ENCODE results near the gene ATOH8.

ATOH8 gene

DNA sequence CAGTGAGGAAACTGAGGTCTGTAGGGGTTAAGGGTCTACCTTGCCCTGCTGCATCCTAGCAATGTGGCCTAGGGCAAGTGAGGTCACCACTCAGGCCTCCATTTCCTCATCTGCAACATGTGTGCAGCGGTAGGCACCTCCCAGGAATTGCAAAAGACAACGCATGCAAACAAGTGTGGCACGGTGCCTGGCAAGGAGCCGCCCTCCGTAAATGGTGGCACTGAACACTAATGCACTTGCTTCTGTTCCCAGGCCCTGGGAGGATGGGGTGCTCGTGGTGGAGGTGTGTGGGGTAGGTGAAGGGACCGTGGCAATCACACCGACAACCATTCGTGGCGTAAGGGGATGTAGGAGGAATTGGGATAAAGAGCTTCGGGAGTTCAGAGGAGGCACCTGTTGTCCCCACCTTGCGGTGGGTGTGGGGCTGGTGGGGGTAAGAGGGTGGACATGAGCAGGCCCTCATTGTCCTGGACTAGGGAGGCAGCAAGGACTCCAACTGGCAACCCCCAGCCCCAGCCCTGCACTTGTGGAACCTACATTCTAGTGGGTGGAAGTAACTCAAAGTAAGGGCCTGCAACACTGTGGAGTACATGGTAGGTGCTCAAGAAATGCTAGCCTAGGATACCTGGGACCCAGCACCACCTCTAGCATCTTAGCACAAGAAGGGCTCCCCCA lies 26.0 kb downstream of the ATOH8 start:
- Histone ChIP-seq H3K27me3 (ENCODE audit: control insufficient read depth, insufficient read depth, low read length) (no peaks in the 10 kb centered on the region), H3K4me3 (ENCODE audit: low read length) (no peak overlapping the region), H3K9me3 (ENCODE audit: control insufficient read depth, insufficient read depth, low read length) (no peaks in the 10 kb centered on the region), H3K4me1 (ENCODE audit: control insufficient read depth, insufficient read depth, low read length) (peaks cover 4% of the 10 kb centered on the region), H3K27ac (ENCODE audit: low read length) (no peak overlapping the region), H3K36me3 (ENCODE audit: control insufficient read depth, insufficient read depth, low read length) (no peaks in the 10 kb centered on the region)
- WGBS (ENCODE audit: insufficient coverage, insufficient read length), result no CpG with 5 or more reads among the region's 12 CpGs
- no peak for DNase-seq (ENCODE audit: low read depth, low spot score)

DNA sequence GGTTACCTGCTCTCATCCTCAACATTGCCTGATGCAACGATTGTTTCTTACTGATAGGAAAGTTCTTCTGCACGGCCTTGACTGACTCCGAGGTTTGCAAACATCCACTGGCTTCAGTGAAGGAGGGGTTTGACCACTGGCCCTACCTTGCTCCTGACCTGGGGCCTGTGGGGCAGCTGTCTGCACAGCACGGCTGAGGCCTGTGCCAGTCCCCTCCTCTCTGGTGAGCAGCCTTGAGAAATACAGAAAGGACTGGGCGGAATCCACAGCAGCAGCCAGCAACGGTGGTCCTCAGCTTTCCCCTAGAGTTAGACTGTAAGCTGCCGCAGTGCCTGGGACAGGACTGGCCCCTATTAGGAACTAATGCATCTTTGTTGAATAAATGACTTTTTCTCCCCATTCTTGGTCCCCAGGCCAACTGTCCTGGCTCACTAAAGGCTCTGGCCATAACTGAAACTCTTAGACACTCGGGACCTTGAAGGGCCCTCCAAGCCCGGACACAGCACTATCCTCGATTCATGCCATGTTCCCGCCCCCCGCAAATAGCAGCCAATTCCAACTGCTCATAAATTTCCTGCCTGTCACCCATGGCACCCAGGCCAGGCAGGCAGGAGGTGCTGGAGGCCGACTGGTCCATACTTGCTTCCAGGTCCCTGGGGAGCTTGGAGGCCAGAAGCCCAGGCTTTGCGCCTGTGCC lies 26.7 kb downstream of the ATOH8 start:
- Histone ChIP-seq H3K9me3 (ENCODE audit: control insufficient read depth, insufficient read depth, low read length) (no peaks in the 10 kb centered on the region), H3K4me1 (ENCODE audit: control insufficient read depth, insufficient read depth, low read length) (peaks cover 4% of the 10 kb centered on the region), H3K27ac (ENCODE audit: low read length) (no peak overlapping the region), H3K27me3 (ENCODE audit: control insufficient read depth, insufficient read depth, low read length) (no peaks in the 10 kb centered on the region), H3K4me3 (ENCODE audit: low read length) (no peak overlapping the region), H3K36me3 (ENCODE audit: control insufficient read depth, insufficient read depth, low read length) (no peaks in the 10 kb centered on the region)
- no peak for DNase-seq (ENCODE audit: low read depth, low spot score)
- no CpG with 5 or more reads among the region's 14 CpGs for WGBS (ENCODE audit: insufficient coverage, insufficient read length)

DNA sequence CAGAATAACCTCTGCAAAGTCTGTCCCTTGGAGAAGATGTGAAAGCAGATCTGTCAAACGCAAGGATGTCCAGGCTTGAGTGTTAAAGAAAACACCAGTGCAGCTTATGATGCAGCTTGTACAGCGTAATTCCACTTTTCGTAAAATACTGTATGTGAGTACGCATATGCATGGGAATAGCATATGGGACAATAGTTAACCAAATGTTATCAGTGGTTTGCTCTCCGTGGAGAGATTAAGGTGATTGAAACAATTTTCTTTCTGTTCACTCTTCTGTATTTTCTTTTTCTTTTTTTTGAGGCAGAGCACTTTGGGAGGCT lies 27.2 kb downstream of the ATOH8 start:
- H3K36me3 ChIP-seq (ENCODE audit: control insufficient read depth, insufficient read depth, low read length), result no peaks in the 10 kb centered on the region
- no peaks in the 10 kb centered on the region for H3K9me3 ChIP-seq (ENCODE audit: control insufficient read depth, insufficient read depth, low read length)
- no peak for DNase-seq (ENCODE audit: low read depth, low spot score)
- no peak overlapping the region for H3K4me3 ChIP-seq (ENCODE audit: low read length)
- H3K4me1 ChIP-seq (ENCODE audit: control insufficient read depth, insufficient read depth, low read length), result peaks cover 4% of the 10 kb centered on the region
- H3K27ac ChIP-seq (ENCODE audit: low read length), result no peak overlapping the region
- no CpG with 5 or more reads among the region's 5 CpGs for WGBS (ENCODE audit: insufficient coverage, insufficient read length)
- H3K27me3 ChIP-seq (ENCODE audit: control insufficient read depth, insufficient read depth, low read length), result no peaks in the 10 kb centered on the region

DNA sequence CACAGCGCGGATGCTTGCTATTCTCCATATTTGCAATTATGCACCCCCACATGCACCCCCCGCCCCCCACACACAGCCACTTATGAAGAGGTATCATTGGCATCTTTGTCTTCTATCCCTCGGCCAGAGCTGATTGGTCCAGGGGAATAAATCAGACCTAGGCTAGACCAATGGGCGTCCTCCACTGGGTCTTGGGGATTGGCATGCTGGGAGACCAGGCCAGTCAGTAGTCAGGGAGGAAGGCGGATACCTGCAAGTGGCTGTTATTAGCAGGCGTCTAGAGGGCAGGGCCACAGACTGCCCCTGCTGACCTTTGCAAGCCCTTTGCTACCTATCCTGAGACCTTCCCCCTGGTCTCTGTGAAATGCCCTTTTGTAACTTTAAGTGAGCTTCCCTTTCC lies 30.0 kb downstream of the ATOH8 start:
- no peaks in the 10 kb centered on the region for H3K9me3 ChIP-seq (ENCODE audit: control insufficient read depth, insufficient read depth, low read length)
- no peak overlapping the region for H3K27ac ChIP-seq (ENCODE audit: low read length)
- H3K4me1 ChIP-seq (ENCODE audit: control insufficient read depth, insufficient read depth, low read length), result peaks cover 2% of the 10 kb centered on the region; the same call in 1 of the 2 replicates
- no peaks in the 10 kb centered on the region for H3K27me3 ChIP-seq (ENCODE audit: control insufficient read depth, insufficient read depth, low read length)
- H3K36me3 ChIP-seq (ENCODE audit: control insufficient read depth, insufficient read depth, low read length), result no peaks in the 10 kb centered on the region
- DNase-seq (ENCODE audit: low read depth, low spot score), result no peak
- H3K4me3 ChIP-seq (ENCODE audit: low read length), result no peak overlapping the region
- WGBS (ENCODE audit: insufficient coverage, insufficient read length), result no CpG with 5 or more reads among the region's 7 CpGs

DNA sequence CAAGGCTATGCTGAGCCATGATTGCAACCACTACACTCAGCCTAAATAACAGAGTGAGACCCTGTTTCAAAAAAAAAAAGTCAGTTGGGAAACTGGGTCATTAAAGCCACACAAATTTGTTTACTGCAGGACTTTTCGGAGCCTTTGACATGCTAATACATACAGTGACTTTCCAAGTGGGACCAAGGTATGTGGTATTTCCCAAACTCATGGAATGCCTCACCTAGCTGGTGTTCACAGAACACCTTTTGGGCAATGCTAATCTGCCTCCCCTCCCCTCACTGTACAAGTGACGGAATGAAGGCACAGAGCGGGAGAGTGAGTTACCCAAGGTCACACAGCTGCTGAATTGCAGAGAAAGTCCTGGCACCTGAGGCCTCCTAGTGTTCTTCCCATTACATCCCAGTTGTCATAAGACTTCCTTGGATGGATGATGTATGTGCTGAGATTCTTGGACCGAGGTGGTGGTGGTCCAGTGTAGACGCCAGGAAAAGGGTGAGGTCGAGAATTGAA lies 30.7 kb downstream of the ATOH8 start:
- no peaks in the 10 kb centered on the region for H3K36me3 ChIP-seq (ENCODE audit: control insufficient read depth, insufficient read depth, low read length)
- H3K27ac ChIP-seq (ENCODE audit: low read length), result no peak overlapping the region
- H3K9me3 ChIP-seq (ENCODE audit: control insufficient read depth, insufficient read depth, low read length), result no peaks in the 10 kb centered on the region
- H3K4me3 ChIP-seq (ENCODE audit: low read length), result no peak overlapping the region
- H3K27me3 ChIP-seq (ENCODE audit: control insufficient read depth, insufficient read depth, low read length), result no peaks in the 10 kb centered on the region
- DNase-seq (ENCODE audit: low read depth, low spot score), result no peak
- peaks cover 2% of the 10 kb centered on the region; the same call in 1 of the 2 replicates for H3K4me1 ChIP-seq (ENCODE audit: control insufficient read depth, insufficient read depth, low read length)
- WGBS (ENCODE audit: insufficient coverage, insufficient read length), result no CpG with 5 or more reads among the region's 6 CpGs

DNA sequence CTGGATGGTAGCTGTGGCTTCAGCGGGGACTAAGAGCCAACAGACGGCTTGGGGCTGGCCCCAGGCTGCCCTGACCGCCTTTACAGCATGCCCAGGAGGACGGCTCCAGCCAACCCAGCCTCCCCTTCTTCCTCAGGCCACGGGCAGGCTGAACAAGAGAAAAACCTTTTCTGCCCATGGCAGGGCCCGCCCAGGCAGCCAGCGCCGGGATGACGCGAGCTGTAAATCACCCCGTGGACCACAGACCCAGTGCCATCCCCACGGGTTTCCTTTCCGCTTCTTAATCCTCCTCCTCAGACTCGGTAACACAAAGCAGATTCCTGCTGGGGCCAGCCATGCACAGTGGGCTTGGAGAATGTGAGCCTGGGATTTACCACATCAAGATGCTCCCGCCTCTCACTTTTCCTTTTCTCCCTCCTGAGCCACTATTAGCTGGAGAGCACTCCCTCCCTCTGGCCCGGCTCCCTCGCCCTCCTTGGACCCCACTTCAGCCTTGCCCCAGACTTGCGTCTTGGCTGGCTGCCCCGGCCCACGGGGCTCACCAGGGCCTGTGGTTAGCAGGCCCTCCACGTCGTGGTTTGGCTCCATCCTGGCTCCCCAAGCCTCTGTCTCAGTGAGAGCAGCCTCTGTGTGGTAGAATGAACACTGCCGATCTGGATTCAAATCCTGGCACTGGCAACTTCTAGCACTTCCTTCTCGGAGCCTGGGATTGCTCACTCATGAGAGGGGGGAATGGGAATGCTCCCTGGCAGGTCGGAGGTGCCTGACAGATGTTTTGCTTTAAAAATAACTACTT lies 31.4 kb downstream of the ATOH8 start:
- no peak overlapping the region for H3K4me3 ChIP-seq (ENCODE audit: low read length)
- peaks cover 2% of the 10 kb centered on the region; the same call in 1 of the 2 replicates for H3K4me1 ChIP-seq (ENCODE audit: control insufficient read depth, insufficient read depth, low read length)
- no peak for DNase-seq (ENCODE audit: low read depth, low spot score)
- H3K27me3 ChIP-seq (ENCODE audit: control insufficient read depth, insufficient read depth, low read length), result no peaks in the 10 kb centered on the region
- H3K36me3 ChIP-seq (ENCODE audit: control insufficient read depth, insufficient read depth, low read length), result no peaks in the 10 kb centered on the region
- no peak overlapping the region for H3K27ac ChIP-seq (ENCODE audit: low read length)
- H3K9me3 ChIP-seq (ENCODE audit: control insufficient read depth, insufficient read depth, low read length), result no peaks in the 10 kb centered on the region
- WGBS (ENCODE audit: insufficient coverage, insufficient read length), result no CpG with 5 or more reads among the region's 25 CpGs

DNA sequence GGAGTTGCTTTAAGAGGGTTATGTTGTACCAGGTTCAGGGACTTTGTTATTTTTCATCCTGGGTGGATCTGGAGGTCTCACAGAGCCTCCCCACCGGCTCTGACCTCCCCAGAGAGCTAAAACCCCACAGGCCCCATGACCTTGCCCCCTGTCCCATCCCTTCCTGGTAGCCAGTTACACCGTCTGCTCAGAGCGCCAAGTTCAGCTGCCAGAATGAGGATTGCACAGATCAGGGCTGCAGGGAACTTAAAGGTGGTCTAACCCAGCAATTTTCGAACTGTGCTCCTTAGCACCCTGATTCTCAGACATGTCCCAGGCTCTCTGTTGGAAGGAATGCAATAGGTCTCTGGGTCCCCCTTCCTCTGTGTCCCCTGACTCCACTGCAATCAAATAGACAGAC lies 32.1 kb downstream of the ATOH8 start:
- WGBS (ENCODE audit: insufficient coverage, insufficient read length), result no CpG with 5 or more reads among the region's 4 CpGs
- H3K36me3 ChIP-seq (ENCODE audit: control insufficient read depth, insufficient read depth, low read length), result no peaks in the 10 kb centered on the region
- no peaks in the 10 kb centered on the region for H3K9me3 ChIP-seq (ENCODE audit: control insufficient read depth, insufficient read depth, low read length)
- H3K27ac ChIP-seq (ENCODE audit: low read length), result no peak overlapping the region
- no peak for DNase-seq (ENCODE audit: low read depth, low spot score)
- H3K4me3 ChIP-seq (ENCODE audit: low read length), result no peak overlapping the region
- no peaks in the 10 kb centered on the region for H3K27me3 ChIP-seq (ENCODE audit: control insufficient read depth, insufficient read depth, low read length)
- peaks cover 2% of the 10 kb centered on the region for H3K4me1 ChIP-seq (ENCODE audit: control insufficient read depth, insufficient read depth, low read length)

DNA sequence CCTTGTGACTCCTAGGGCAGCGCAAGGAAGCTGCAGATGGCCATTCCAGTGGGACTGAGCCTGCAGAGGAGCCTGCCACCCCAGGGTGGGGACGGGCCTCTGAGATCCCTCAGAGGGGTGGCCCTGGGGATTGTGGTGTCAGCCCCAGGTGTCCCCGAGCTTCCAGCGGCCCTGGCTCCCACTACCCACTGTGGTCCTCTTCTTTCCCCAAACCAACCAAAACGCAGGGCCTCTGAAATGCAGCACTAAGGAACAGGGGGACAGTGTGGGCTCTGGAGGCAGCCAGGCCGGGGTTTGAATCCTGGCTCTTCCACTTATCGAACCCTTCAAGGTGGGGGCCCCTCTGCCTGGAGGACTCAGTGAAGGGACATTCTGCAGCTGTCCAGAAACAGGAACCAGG lies 32.7 kb downstream of the ATOH8 start:
- Histone ChIP-seq H3K36me3 (ENCODE audit: control insufficient read depth, insufficient read depth, low read length) (no peaks in the 10 kb centered on the region), H3K27ac (ENCODE audit: low read length) (no peak overlapping the region), H3K27me3 (ENCODE audit: control insufficient read depth, insufficient read depth, low read length) (no peaks in the 10 kb centered on the region), H3K4me1 (ENCODE audit: control insufficient read depth, insufficient read depth, low read length) (peaks cover 2% of the 10 kb centered on the region), H3K9me3 (ENCODE audit: control insufficient read depth, insufficient read depth, low read length) (no peaks in the 10 kb centered on the region), H3K4me3 (ENCODE audit: low read length) (no peak overlapping the region)
- WGBS (ENCODE audit: insufficient coverage, insufficient read length), result no CpG with 5 or more reads among the region's 7 CpGs
- no peak for DNase-seq (ENCODE audit: low read depth, low spot score)

DNA sequence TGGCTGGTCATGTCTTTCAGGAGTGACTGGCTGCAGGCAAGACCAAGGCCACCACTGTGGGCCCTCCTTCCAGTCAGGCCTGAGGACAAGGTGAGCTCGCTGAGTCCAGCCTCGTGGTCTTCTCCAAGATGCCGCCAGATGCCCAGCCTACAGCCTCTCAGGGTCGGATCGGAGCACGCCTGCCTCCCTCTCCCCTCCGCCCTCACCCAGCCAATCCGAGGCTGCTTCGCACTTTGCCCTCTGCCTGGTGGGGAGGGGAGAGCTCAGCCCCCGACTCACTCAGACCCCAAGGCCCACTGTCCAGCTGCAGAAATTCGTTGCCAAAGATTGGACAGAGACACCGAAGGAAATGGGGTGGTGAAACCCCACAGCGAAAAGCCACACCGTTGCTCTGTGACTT lies 33.1 kb downstream of the ATOH8 start:
- DNase-seq (ENCODE audit: low read depth, low spot score), result no peak
- WGBS (ENCODE audit: insufficient coverage, insufficient read length), result no CpG with 5 or more reads among the region's 14 CpGs
- Histone ChIP-seq H3K9me3 (ENCODE audit: control insufficient read depth, insufficient read depth, low read length) (no peaks in the 10 kb centered on the region), H3K27ac (ENCODE audit: low read length) (no peak overlapping the region), H3K4me1 (ENCODE audit: control insufficient read depth, insufficient read depth, low read length) (peaks cover 2% of the 10 kb centered on the region), H3K4me3 (ENCODE audit: low read length) (no peak overlapping the region), H3K36me3 (ENCODE audit: control insufficient read depth, insufficient read depth, low read length) (no peaks in the 10 kb centered on the region), H3K27me3 (ENCODE audit: control insufficient read depth, insufficient read depth, low read length) (no peaks in the 10 kb centered on the region)

DNA sequence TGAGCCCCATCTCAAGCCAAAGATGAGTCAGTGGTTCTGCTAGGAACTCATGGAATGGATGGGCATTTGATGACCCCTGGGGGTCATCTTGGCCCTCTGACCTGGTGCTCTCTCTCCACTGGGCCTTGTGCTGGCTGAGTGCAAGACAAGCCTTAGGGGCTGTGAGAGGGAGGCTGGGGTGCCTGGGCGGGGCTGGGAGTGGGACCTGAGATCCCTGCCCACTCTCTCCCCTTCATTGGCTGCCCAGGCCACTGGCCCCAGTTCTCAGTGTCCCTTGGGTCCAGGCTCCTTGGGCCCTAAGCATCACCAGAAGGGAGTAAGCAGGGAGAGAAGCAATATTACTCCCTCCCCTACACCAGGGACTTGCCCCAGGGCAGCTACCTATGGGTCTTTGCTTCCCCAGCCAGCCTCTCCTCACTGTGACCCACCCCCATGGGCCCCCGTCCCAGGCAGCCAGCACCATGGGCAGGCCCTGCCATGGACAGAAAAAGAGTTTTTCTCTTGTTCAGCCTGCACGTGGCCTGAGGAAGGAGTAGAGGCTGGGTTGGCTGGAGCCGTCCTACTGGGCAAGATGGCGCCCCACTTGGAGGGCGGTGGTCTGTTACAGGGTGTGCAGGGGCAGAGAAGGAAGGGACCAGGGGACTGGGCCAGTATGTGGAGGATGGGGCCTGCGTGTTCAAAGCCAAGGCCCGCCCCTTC lies 33.6 kb downstream of the ATOH8 start:
- no CpG with 5 or more reads among the region's 8 CpGs for WGBS (ENCODE audit: insufficient coverage, insufficient read length)
- peaks cover 2% of the 10 kb centered on the region for H3K4me1 ChIP-seq (ENCODE audit: control insufficient read depth, insufficient read depth, low read length)
- no peak for DNase-seq (ENCODE audit: low read depth, low spot score)
- no peak overlapping the region for H3K4me3 ChIP-seq (ENCODE audit: low read length)
- H3K36me3 ChIP-seq (ENCODE audit: control insufficient read depth, insufficient read depth, low read length), result no peaks in the 10 kb centered on the region
- H3K27ac ChIP-seq (ENCODE audit: low read length), result no peak overlapping the region
- no peaks in the 10 kb centered on the region for H3K9me3 ChIP-seq (ENCODE audit: control insufficient read depth, insufficient read depth, low read length)
- H3K27me3 ChIP-seq (ENCODE audit: control insufficient read depth, insufficient read depth, low read length), result no peaks in the 10 kb centered on the region

All from iPS DF 6.9 (cell line).